DMS53 treated with DMSO at 0.1 percent for 48 hours (cell line): ENCODE measurements around the gene CCNL1.
A peak's percentile ranks its signal among the peaks of the same experiment; 100 is the strongest.

Source experiments
- DNase-seq: peaks from one replicate; lab custom pipeline; 2025; ENCODE audit not compliant: unreplicated experiment; lab: John Stamatoyannopoulos, UW

CCNL1 gene

DNA sequence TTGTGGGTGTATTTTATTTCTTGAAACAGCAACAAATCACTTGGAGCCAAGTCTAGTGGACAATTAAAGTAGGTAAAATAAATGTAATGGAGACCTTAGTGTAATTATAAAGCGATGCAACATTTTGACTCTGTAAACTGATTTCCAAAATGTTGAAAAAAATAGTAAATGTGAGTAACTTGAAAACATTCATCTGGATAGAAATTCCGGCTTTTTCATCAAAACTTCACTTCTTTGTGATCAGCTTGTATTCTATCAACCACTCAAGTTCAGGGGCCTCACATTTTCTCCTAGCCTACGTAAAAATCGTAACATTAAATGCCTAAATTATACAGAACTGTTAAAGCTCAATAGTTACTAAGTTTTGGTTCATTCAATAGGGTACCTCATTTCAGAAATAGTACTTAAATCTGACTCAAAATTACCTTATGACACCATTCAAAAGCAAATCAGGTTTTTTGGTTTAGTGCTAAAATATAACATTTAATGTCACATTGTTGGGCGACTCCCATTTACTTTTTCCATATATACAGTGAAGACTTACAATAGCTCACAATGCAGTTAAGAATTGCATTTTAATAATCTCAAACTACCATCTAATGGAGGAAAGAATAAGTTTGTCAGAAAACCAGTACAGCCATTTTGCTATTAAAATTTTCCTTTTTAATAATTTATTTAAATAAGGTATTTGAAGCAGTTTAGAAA, 12.7 kb downstream of the CCNL1 start:
- no peak for DNase-seq

DNA sequence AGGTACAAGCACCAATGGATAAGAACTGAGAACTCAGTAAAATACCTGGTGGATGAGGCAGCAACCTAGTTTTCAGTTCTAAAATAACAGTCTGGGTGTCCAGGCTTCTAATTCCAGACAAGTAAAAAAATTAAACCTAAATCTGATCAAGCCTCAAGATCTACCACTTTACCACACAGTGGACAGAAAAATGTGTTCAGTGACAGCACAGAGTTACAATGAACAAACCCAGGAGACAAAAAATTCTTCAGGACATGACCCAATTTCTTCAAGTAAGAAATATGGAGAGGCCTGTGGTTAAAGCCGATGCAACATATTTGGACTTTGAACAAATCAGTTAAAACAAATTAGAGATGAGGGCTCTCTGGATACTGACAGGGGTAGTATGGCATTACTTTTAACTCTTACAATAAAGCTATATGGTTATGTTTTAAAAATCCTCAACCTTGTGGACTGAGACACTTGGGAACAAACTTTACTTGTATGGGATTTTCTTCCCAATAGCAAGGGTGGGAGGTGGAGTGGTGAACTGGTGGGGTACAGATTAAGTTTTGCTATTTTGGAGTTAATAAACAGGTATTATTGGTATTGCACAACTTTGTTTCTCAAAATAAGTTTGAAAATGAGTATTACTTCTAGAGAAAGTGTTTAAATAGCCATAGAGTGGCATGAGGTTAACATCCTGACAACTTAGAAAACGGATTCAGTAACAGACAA, 14.2 kb downstream of the CCNL1 start:
- no peak for DNase-seq

DNA sequence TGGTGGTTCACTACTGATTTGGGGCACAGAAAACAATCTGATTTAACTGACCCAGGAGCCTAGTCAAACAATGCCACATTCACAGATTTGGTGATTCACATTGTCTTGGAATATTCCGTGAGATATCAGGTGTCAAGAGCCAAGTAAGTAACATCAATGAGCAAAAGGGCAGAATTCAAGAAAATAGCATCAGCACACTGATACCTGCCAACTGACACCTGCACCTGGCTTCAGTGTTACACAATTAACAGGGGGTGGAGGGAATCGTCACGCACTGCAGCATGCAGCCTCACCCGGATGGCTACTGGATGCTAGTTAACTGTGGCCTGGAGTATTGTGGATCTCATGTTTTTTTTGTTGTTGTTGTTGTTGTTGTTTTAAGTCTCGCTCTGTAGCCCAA, 17.6 kb downstream of the CCNL1 start:
- peak; percentile 73 for DNase-seq

DNA sequence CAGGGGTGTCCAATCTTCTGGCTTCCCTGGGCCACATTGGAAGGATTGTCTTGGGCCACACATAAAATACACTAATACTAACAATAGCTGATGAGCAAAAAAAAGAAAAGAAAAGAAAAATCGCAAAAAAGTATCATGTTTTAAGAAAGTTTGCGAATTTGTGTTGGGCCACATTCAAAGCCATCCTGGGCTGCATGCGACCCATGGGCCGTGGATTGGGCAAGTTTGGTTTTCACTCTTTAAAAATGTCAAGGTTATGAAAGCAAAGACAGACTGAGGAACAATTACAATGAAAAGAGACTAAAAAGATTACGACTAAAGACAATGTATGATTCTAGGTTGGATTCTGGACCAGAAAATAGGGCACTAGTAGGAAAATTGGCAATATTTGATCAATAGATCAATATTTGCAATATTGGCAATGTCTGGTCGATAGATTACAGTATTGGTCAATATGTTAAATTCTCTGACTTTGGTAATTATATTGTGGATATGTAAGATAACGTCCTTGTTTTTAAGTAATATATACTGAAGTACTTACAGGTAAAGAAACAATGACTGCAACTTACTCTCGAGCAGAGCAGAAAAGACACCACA, 19.9 kb downstream of the CCNL1 start:
- no peak for DNase-seq

DNA sequence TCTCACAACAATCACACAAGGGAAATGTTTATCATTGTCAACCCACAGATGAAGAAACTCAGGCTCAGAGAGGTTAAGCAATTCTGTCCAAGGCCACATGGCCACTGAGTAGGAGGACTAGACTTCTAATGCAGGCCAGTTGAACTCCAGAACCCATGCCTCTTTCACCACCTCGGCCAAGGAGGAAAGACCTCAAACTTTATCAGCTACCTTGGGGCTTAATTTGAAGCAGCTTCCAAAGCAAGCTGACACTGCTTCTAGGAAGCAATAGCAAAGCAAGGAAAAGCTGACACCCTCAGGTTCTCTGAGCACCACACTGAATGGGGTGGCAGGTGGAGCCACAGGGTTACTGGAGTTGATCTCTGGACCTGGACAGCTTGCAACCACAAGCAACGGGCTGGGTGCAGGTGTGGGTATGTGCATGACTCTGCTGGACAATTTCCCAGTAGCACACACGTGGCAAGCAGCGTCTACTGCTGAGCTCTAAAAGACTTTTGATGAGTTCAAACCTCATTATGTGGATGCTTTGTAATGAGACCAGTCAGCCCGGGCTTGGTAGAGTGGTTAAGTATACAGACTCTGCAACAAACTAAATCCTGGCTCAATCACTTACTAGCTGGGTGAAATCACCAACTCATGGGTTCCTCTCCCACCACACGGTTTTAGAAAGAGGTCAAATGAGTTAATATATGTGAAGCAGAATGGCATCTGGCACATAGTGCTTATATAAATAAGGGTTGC, 23.1 kb downstream of the CCNL1 start:
- no peak for DNase-seq

DNA sequence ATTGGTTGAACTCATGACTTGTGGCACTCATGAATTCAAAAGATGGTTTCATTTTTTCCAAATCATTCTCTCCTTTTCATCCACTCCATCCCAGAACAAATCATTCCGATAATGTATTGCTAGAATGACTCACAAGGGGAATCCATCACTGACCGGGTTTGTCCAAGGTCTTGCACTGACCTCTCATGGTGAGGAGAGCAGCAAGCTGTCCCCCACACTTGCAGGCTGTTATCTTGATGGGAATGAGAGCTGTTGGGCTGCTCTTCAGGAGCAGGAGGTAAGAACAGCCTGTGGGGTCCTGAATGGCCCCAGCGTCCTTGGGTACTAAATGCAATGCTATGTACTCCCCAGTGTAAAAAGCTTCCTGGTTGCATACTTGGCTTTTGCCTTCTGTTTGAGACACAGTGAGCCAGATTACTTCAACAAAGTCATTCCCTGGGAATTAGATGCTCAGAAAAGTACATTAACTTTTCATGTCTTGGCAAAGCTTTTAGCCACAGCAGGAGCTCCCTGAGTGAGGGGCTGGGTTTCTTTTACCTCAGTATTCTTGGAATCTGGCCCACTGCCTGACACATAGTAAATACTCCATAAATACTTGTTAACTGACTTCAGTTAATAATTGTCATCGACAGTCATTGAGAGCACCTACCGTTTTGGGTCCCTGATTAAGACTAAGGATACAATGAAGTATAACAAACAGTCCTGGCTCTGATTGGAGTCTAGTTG, 24.1 kb downstream of the CCNL1 start:
- DNase-seq = no peak

DNA sequence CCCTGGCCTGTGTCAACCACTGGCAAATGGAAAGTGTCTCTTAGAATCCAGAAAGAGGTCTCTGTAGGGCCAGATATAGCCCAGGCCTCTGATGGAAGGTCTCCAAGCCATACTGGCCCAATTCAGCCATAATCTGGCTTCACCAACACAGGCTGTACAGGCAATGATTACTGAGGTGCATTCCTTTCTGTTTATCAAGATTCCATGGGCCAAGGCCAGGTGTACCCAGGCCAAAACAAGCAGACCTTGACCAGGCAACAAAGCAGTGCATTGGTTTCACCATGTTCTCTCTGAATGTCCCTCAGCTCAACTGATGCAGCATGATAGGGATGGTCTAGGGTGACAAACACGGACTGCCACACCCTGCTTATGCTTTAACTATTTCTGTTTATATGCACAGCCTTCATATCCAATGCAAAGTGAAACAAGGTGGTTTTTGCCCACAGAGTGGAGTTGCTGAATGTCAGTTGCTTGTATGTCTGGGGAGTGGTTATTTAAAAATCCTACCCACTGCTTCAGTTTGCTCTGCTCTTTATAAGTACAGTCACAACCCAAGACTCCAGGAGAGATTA, 25.2 kb downstream of the CCNL1 start:
- no peak for DNase-seq

DNA sequence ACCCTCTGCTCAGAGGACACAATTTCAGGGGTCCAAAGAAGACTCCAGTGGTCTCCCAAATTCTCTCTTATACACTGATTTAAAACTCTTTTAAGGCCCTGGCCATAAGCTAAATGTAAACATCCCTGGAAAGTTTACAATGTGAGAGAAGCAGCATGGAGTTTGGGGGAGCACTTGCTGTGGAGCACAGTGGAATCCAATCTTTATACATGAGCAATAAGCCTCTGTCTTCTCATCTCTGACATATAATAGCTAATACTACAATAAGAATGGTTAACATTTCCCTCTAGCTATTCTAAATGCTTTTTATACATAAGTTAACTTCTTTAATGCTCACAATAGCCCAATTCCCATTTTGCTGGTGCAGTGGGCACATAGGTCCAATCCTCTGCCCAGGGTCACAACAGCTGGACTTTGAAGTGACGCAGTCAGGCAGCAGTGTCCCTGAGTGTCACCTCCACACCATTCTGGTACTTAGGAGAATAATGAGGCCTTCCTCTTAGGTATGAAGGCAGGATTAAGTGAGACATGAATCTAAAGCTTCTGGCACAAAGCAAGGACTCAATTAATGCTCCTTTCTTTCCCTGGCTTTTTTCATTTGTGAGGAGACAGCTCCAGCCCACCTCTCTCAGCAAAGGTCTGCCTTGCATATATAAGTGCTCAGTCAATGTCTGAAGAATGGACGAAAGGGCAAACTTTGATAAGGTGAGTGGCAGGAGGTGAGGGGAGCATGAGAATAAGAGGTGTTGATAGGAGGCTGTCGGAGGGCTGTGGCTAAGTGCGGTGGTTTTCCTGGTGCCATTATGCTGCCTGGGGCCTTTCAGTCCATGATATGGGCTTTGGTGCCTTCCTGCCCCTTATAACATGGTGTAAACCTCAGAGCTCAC, 26.3 kb downstream of the CCNL1 start:
- no peak for DNase-seq

DNA sequence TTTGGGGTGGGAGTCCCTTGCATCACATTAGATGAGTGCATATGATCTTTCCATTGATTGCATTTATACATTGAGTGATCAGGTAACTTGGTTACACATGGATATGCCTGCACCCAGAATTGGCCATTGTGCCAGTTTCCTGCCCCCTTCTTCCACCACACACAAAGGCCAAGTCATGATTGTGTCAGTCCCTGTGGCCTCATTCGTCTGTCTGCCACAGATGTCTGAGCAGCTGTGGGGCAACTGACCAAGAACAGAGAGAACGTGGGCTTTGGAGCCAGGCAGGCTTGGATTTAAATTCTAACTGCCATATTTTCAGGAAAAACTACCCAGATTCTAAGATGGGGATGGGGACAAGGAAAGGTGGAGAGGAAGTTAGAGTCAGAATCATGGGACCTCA, 27.0 kb downstream of the CCNL1 start:
- DNase-seq = no peak

DNA sequence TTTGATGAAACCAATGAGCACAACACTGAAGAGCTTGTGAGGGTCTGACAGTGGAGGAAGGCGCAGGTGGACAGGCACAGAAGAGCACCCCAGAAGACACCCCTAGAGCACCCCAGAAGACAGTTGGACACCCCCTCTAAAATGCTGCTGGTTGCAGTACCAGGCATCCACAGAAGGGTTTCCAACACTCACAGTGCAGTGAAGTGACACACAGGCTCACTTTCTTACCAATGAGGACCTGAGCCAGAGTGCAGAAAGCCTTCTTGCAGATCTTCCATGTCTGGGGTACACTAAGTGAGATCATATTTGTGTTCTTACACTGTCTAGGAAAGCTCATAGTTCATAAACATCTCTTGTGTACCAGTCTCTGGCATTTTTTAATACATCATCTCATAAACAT, 27.6 kb downstream of the CCNL1 start:
- DNase-seq = no peak

DNA sequence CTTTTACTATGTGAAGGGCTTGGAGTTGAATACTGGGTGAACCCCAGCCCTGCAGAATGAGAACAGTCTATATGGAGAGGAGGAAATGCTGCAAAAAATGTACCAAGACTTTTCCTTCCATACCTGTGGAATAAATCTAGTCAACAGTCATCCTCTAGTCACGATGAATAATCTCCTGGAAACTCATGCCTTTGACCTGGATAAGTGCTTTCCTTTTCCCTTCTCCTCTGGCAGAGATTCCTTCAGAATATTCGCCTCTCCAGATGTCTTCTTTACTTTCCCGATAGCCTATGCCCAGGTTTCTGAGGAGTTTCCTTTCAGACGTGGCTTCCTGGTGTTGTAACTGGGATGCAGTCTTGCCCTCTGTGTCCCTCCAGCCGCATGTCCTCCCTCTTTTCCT, 28.1 kb downstream of the CCNL1 start:
- DNase-seq = no peak

DNA sequence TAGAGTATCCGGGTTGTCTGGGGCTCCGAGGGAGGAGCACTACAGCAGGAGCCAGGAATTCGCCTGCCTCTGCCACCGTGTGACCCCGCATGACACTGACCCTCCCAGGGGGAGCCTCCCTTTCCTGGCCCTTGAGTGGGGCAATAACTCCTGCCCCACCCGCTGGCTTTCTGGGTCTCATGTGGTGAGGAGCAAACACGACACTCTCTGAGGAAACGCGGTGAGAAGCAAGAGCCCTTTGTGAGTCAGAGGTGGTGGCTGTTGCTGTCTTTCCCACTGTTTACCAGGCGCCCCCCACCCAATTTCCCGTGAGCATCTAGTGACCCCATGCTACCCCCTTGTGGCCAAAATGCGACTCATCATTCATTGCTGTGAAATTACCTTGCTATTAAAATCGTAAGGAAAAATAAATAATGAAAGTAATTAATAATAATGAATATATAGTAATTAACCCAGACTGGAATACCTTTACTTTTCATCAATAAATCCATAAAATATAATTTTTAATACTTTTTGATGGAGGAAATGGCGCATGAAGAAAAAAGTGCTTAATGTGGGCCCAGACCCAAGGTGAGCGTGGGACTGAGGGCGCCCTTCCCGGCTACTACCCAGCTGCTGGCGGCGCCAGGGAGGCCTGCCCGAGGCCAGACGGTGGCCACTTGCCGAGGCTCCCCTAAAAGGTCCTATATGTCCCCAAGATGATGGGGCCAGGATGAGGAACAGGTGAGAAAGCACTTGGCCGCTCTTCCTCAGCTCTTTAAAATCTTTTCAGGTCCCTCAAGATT, 29.3 kb downstream of the CCNL1 start:
- peak; percentile 39 for DNase-seq

DNA sequence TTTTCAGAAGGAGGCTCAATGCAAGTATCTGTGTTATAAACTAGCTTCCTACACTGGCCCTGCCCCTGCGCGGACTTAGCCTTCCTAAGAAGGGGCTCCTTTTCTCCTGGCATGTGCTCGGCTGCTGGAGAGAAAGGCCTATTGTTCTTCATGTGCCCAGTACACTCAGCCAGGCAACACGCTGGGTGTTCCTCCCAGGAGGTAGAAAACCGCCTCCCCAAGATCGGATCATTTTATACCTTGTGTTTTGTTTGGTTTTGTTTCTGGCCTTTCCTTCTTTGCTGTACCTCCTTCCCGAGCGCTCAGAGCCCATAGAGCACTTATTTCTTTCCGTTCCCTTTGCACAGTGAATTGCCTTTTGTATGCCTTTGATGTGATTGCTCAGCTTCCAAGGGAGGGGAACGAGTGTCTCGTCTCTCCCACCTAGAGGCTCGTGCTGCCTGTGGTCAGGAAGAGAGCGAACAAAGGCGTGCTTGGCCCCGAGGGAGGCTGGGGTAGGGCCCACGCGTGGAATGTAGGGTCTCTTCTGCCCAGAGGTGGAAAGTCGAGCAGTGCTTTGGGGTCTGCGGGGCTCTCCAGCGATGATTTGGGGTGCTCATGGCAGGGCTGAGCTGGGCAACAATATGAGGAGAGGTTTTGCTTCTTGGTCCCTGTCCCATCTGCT, 30.0 kb downstream of the CCNL1 start:
- peak; percentile 40 for DNase-seq

DNA sequence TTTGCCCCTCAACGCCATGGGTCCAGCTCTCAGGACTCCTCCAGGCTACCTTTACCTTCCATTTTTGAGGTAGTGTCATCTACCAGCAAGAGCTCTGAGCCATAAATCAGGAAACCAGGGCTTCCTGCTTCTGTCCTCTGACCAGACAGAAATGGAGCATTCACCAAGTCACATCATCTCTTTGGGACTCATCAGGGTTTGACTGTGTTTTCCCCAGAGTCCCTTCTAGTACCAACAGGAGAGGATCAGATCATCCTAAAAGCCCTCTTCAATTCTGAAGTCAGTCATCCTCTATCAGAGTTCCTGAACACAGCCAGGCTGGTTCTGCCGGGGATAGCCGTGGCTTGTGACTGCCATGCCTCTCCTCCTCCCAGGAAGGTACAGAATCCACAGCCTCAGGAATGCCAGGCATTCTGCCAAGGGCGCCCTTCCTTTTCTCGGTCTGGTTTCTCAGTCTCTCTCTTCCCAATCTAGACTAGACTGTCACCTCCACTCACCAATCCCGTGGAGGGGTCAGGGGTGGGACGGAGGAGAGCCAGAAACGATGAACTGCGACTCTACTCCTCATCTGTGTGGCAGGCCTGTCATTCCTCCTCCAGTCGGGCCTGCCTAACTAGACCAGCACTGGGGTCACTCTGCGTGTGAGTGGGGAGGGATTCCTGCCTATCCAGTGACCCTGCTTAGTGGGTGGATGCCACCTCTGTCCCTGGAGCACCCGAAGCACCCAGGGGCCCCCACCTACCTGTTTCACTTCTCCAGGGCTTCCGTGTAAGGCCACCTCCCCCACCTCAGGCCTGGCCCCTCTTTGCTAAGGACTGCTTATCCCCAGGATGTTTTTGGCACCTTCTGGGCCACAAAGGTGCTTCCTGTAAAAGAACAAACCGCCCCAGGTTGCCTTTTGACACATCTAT, 30.9 kb downstream of the CCNL1 start:
- DNase-seq = peak; percentile 56

DNA sequence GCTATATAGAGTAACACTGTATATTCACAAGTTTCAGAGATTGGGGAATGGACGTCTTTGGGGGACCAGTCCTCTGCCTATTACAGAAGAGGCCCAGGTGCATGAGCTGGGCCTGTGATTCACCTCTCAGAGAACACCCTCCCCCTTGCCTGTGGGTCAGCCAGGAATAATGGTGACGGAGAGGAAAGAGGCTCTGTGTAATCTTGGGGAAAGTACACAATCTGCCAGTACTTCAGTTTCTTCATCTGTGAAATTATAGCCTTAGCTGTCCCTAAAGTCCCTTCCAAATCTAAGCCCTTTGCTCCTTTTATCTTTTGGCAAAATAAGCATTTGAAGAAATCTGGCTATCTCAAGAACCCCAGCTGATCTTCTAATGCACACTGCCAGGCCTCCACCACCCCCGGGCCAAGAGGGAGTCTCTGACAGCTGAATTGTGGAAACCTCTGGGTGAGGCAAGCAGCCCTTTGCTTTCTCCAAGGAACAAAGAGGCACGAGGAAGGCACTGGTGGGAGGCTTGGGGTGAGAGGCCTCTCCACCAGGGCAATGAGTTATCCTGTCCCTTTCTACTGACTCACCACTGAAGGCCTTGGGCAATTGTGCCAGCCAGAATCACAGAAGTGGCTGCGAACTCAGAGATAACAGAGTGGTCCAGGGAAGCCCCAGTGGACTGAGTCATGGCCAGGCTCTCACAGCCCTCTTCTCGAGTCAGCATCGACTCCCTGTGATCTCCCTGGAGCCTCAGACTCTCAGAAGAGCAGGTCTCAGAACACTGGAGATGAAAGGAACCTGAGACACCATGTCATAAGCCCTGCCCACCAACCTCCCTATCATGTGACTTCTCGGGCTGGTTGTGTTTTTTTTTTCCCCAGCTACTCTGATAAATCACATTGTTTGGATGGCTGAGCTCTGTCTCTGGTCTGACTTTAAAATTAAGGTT, 31.8 kb downstream of the CCNL1 start:
- peak; percentile 73 for DNase-seq

DNA sequence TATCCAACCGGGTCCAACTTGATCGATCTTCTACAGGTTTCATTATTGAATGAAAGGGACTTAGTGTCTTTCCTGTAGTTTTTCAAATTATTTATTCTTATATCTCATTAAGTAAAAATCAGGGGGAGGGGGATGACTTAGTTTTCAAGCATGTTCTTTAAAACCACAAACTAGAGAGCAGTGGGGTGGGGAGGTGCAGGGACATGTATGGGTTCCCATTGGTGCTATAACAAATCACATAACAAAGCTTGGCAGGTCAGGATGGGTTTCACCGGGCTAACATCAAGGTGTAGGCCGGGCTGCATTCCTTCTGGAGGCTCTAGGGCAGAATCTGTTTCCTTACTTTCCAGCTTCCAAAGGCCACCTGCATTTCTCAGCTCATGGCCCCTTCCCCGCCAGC, 32.7 kb downstream of the CCNL1 start:
- DNase-seq = no peak
